HepG2 (cell line): ENCODE measurements around the gene CBX5.

ENCODE experiments used
- EZH2 ChIP-seq: conservative IDR thresholded peaks from 2 replicates; pipeline ENCODE4 v1.6.1; 2012; ENCODE audit warnings: mild to moderate bottlenecking, low read depth, low read length, moderate library complexity
- FOXJ3 ChIP-seq: sonication (generic); formaldehyde crosslinking; IDR thresholded peaks from 2 replicates; pipeline ENCODE4 v1.4.0; 2020; ENCODE audit warnings: missing genetic modification reagents, mild to moderate bottlenecking, borderline replicate concordance
- FOXP4 ChIP-seq: sonication (generic); formaldehyde crosslinking; IDR thresholded peaks from 2 replicates; pipeline ENCODE4 v1.4.0; 2020; ENCODE audit warnings: missing genetic modification reagents
- KAT7 ChIP-seq: IDR thresholded peaks from 2 replicates; pipeline ENCODE4 v1.6.1; 2018; ENCODE audit warnings: borderline replicate concordance, missing compliant biosample characterization
- MED1 ChIP-seq: sonication (generic); formaldehyde crosslinking; IDR thresholded peaks from 2 replicates; pipeline ENCODE4 v1.4.0; 2020; ENCODE audit warnings: missing genetic modification reagents
- NCOA5 ChIP-seq: sonication (generic); formaldehyde crosslinking; IDR thresholded peaks from 2 replicates; pipeline ENCODE4 v1.4.0; 2020; ENCODE audit warnings: missing genetic modification reagents
- PHF8 ChIP-seq: sonication (generic); formaldehyde crosslinking; IDR thresholded peaks from 2 replicates; pipeline ENCODE4 v1.5.0; 2020; ENCODE audit warnings: missing genetic modification reagents
- REPIN1 ChIP-seq: sonication (generic); formaldehyde crosslinking; IDR thresholded peaks from 2 replicates; pipeline ENCODE4 v1.8.0; 2022; ENCODE audit warnings: missing genetic modification reagents, low read depth, mild to moderate bottlenecking, borderline replicate concordance
- ZNF263 ChIP-seq: sonication (generic); formaldehyde crosslinking; IDR thresholded peaks from 2 replicates; pipeline ENCODE4 v1.4.0; 2020; ENCODE audit warnings: missing genetic modification reagents
- ZNF660 ChIP-seq: sonication (generic); formaldehyde crosslinking; IDR thresholded peaks from 2 replicates; pipeline ENCODE4 v1.5.1; 2020; ENCODE audit warnings: mild to moderate bottlenecking, low read depth, missing genetic modification reagents, borderline replicate concordance

GRCh38 chr12:54214553-54215406, 65.1 kb downstream of the CBX5 start:
- TF ChIP-seq EZH2 (no peak), REPIN1 (CRISPR knock-in tag) (peak; percentile 63; the same call in 1 of the 2 replicates), KAT7 (no peak), ZNF660 (CRISPR knock-in tag) (no peak), FOXJ3 (CRISPR knock-in tag) (no peak), FOXP4 (CRISPR knock-in tag) (no peak), PHF8 (CRISPR knock-in tag) (no peak), MED1 (CRISPR knock-in tag) (peak; percentile 35; the same call in 1 of the 2 replicates), ZNF263 (CRISPR knock-in tag) (no peak), NCOA5 (CRISPR knock-in tag) (no peak)
